ENCODE data around the gene DERL3.

DERL3 gene

DNA sequence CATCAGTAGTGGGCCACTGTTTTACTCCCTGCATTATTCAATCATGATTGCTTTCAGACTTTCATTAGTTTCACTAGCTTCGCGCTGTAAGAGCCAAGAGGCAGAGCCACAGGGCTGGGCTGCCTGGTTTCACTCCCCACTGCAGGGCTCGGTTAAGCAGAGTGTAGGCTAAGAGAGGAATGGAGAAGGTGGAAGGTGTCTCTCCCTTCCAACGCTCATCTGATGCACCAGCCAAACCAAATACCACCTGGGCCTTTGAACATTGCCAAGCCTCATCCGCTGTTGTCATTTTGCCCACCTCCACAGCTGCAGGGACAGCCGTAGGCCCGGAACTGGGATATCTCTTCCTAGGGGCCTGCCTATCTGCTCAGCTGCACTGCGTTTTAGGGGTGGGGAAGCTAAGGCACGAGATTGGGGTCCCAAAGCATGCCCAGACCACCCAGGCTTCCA, 52.5 kb downstream of the DERL3 start:
- TF ChIP-seq, protein P1, sequence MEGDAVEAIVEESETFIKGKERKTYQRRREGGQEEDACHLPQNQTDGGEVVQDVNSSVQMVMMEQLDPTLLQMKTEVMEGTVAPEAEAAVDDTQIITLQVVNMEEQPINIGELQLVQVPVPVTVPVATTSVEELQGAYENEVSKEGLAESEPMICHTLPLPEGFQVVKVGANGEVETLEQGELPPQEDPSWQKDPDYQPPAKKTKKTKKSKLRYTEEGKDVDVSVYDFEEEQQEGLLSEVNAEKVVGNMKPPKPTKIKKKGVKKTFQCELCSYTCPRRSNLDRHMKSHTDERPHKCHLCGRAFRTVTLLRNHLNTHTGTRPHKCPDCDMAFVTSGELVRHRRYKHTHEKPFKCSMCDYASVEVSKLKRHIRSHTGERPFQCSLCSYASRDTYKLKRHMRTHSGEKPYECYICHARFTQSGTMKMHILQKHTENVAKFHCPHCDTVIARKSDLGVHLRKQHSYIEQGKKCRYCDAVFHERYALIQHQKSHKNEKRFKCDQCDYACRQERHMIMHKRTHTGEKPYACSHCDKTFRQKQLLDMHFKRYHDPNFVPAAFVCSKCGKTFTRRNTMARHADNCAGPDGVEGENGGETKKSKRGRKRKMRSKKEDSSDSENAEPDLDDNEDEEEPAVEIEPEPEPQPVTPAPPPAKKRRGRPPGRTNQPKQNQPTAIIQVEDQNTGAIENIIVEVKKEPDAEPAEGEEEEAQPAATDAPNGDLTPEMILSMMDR (IDR thresholded peaks at IDR 0.05; ENCODE audit: low read depth, low read length, missing control alignments): no peak
- H3K4me3 ChIP-seq (ENCODE audit: low read depth, low read length): peak overlapping the region; percentile 70
- no peak for DNase-seq (ENCODE audit: low read depth)

Data from GM12864 (cell line).